H9 (cell line): ENCODE measurements around the gene BLACAT1. TPM values are rescaled to one million over a fixed set of nuclear protein-coding genes. Genes with fewer than 3 reads are reported as not detected.

Experiments
- DNase-seq: peaks from one replicate; pipeline ENCODE4 v3.0.0-alpha.2; 2017
- H2AFZ ChIP-seq: one replicate; pipeline ENCODE4 v1.6.1; 2013; ENCODE audit warnings: mild to moderate bottlenecking, low read length, control low read depth, moderate library complexity
- H2AK5ac ChIP-seq: 2 replicates; pipeline ENCODE4 v1.6.1; 2013; ENCODE audit warnings: low read length, control low read depth, mixed read lengths; ENCODE audit not compliant: insufficient read length
- H2BK120ac ChIP-seq: one replicate; pipeline ENCODE4 v1.6.1; 2013; ENCODE audit warnings: low read depth, mild to moderate bottlenecking, low read length, control low read depth, inconsistent platforms; ENCODE audit not compliant: poor library complexity, severe bottlenecking
- H2BK12ac ChIP-seq: 2 replicates; pipeline ENCODE4 v1.6.1; 2013; ENCODE audit warnings: low read length, control low read depth, mixed read lengths, low read depth; ENCODE audit not compliant: insufficient read length
- H2BK15ac ChIP-seq: 2 replicates; pipeline ENCODE4 v1.6.1; 2013; ENCODE audit warnings: low read depth, low read length, control low read depth
- H2BK20ac ChIP-seq: one replicate; pipeline ENCODE4 v1.6.1; 2013; ENCODE audit warnings: low read depth, mild to moderate bottlenecking, low read length, control low read depth, inconsistent platforms; ENCODE audit not compliant: poor library complexity, severe bottlenecking
- H2BK5ac ChIP-seq: 2 replicates; pipeline ENCODE4 v1.6.1; 2013; ENCODE audit warnings: low read length, control low read depth, mixed read lengths; ENCODE audit not compliant: insufficient read length
- H3K14ac ChIP-seq: 2 replicates; pipeline ENCODE4 v1.6.1; 2013; ENCODE audit warnings: low read length, control low read depth; ENCODE audit not compliant: insufficient read depth
- H3K18ac ChIP-seq: 2 replicates; pipeline ENCODE4 v1.6.1; 2013; ENCODE audit warnings: low read depth, mild to moderate bottlenecking, mixed read lengths, low read length, control low read depth; ENCODE audit not compliant: insufficient read length
- H3K23ac ChIP-seq: 2 replicates; pipeline ENCODE4 v1.6.1; 2013; ENCODE audit warnings: low read length, control low read depth, mixed read lengths, low read depth; ENCODE audit not compliant: insufficient read length
- H3K23me2 ChIP-seq: 2 replicates; pipeline ENCODE4 v1.6.1; 2013; ENCODE audit warnings: low read depth, mild to moderate bottlenecking, mixed read lengths, low read length, control low read depth; ENCODE audit not compliant: insufficient read length, poor library complexity, severe bottlenecking
- H3K27ac ChIP-seq: 2 replicates; pipeline ENCODE4 v1.5.1; 2013; ENCODE audit warnings: low read length, control low read depth, mixed read lengths, low read depth; ENCODE audit not compliant: insufficient read length
- H3K27me3 ChIP-seq: 2 replicates; pipeline ENCODE4 v1.6.1; 2013; ENCODE audit warnings: low read length, control low read depth, inconsistent platforms; ENCODE audit not compliant: insufficient read depth
- H3K4ac ChIP-seq: 2 replicates; pipeline ENCODE4 v1.6.1; 2013; ENCODE audit warnings: low read depth, mild to moderate bottlenecking, control low read depth, inconsistent platforms, low read length, moderate library complexity
- H3K4me1 ChIP-seq: 2 replicates; pipeline ENCODE4 v1.6.1; 2013; ENCODE audit warnings: low read length, control low read depth, inconsistent platforms; ENCODE audit not compliant: insufficient read depth
- H3K4me2 ChIP-seq: 2 replicates; pipeline ENCODE4 v1.6.1; 2013; ENCODE audit warnings: low read length, control low read depth, mixed read lengths; ENCODE audit not compliant: insufficient read length, insufficient read depth
- H3K56ac ChIP-seq: 2 replicates; pipeline ENCODE4 v1.6.1; 2013; ENCODE audit warnings: low read depth, mild to moderate bottlenecking, mixed read lengths, low read length, control low read depth; ENCODE audit not compliant: insufficient read length
- H3K79me1 ChIP-seq: 2 replicates; pipeline ENCODE4 v1.6.1; 2013; ENCODE audit warnings: low read depth, mild to moderate bottlenecking, moderate library complexity, low read length, control low read depth, inconsistent platforms; ENCODE audit not compliant: insufficient read depth, poor library complexity, severe bottlenecking
- H3K79me2 ChIP-seq: 2 replicates; pipeline ENCODE4 v1.6.1; 2013; ENCODE audit warnings: low read length, control low read depth, inconsistent platforms; ENCODE audit not compliant: insufficient read depth
- H3K9ac ChIP-seq: 2 replicates; pipeline ENCODE4 v1.6.1; 2013; ENCODE audit warnings: low read length, control low read depth, mixed read lengths; ENCODE audit not compliant: insufficient read length; ENCODE audit errors: extremely low read depth
- H3K9me3 ChIP-seq: one replicate; pipeline ENCODE4 v1.6.1; 2013; ENCODE audit warnings: low read depth, low read length, inconsistent platforms; ENCODE audit not compliant: control insufficient read depth
- H3T11ph ChIP-seq: one replicate; pipeline ENCODE4 v1.6.1; 2013; ENCODE audit warnings: mild to moderate bottlenecking, low read length, control low read depth, inconsistent platforms
- H4K20me1 ChIP-seq: one replicate; pipeline ENCODE4 v1.6.1; 2013; ENCODE audit not compliant: control insufficient read depth, insufficient read length, insufficient read depth
- H4K5ac ChIP-seq: 2 replicates; pipeline ENCODE4 v1.6.1; 2013; ENCODE audit warnings: low read depth, mild to moderate bottlenecking, mixed read lengths, low read length, control low read depth; ENCODE audit not compliant: insufficient read length
- H4K8ac ChIP-seq: replicated peaks from 2 replicates; pipeline ENCODE4 v1.6.1; 2013; ENCODE audit warnings: low read length, control low read depth, mixed read lengths, low read depth; ENCODE audit not compliant: insufficient read length
- H4K91ac ChIP-seq: 2 replicates; pipeline ENCODE4 v1.6.1; 2013; ENCODE audit warnings: low read depth, mild to moderate bottlenecking, moderate library complexity, mixed read lengths, low read length, control low read depth; ENCODE audit not compliant: insufficient read length
- H3K27ac Mint-ChIP-seq, 3 experiments: 2 replicates in 2 of 3; 3 replicates in 1 of 3; pipeline ENCODE4 v1.8.0; 2020 to 2021; ENCODE audit warnings: mixed read lengths in 3 of 3, mild to moderate bottlenecking in 1 of 3, moderate library complexity in 1 of 3
- H3K27me3 Mint-ChIP-seq: 2 replicates; pipeline ENCODE4 v1.8.0; 2021; ENCODE audit warnings: low read depth, mild to moderate bottlenecking, moderate library complexity, mixed read lengths
- H3K36me3 Mint-ChIP-seq, 3 experiments: 2 replicates in 2 of 3; 3 replicates in 1 of 3; pipeline ENCODE4 v1.8.0; 2020 to 2021; ENCODE audit warnings: low read depth in 3 of 3, mixed read lengths in 3 of 3; ENCODE audit not compliant: insufficient read depth in 1 of 3
- H3K4me1 Mint-ChIP-seq, 2 experiments: 2 replicates each; pipeline ENCODE4 v1.8.0; 2020; ENCODE audit warnings: mixed read lengths in 2 of 2
- H3K4me3 Mint-ChIP-seq, 2 experiments: 2 replicates in 1 of 2; 3 replicates in 1 of 2; pipeline ENCODE4 v1.8.0; 2020 to 2021; ENCODE audit warnings: mild to moderate bottlenecking in 2 of 2, mixed read lengths in 2 of 2, moderate library complexity in 1 of 2
- H3K9me3 Mint-ChIP-seq, 2 experiments: 2 replicates in 1 of 2; 3 replicates in 1 of 2; pipeline ENCODE4 v1.8.0; 2020; ENCODE audit warnings: mild to moderate bottlenecking in 2 of 2, mixed read lengths in 2 of 2, moderate library complexity in 1 of 2
- CTCF ChIP-seq: fragments of 200-600 bp; sonication (generic); conservative IDR thresholded peaks from 3 replicates; pipeline ENCODE4 v1.8.0; 2021; ENCODE audit warnings: antibody characterized with exemption, mild to moderate bottlenecking
- WGBS: extraction: QIAGEN DNeasy Blood & Tissue Kit; methylation state at CpG from one replicate; pipeline ENCODE4 v1.1.7; 2013; ENCODE audit warnings: missing lambda C conversion rate, low lambda C conversion rate, mixed read lengths; ENCODE audit not compliant: insufficient read length; ENCODE audit errors: extremely low coverage; 5-methylcytosine and 5-hydroxymethylcytosine counted together
- total RNA-seq: library from RNA; stranded (reverse); gene quantifications from 2 replicates; pipeline ENCODE4 v1.2.1, GENCODE V29; 2021

BLACAT1 gene
- total RNA-seq, 1 experiment from 2014 or later = 4.0 TPM

DNA sequence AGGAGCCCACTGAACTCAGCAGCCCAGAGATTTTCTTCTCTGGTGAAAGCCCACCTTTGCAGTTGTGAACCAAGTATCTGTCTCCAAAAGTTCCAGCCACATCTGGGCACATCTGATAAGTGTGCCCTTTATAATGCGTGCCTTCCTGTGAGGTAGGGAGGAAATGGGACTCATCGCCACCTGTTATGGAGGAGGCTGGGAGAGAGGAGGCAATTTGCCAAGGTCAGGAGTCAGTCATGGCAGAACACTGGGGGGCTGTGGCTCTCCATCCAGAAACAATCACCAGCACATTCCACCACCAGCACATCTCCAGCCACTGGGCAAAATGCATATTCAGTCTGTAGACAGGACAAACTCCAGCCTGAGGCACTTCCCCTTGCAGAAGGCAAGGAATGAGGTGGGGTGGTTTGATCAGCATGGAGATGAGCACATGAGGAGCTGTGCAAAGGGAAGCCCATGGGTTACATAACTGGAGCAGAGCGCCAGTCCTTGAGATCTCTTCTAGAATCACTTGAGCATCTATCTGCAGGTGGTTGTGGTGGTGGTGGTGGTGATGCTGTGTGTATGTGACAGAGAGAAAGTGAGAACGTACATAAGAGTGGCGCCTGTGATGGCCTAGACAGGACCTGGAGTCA, 19.0 kb downstream of the BLACAT1 start:
- DNase-seq = no peak
- Histone ChIP-seq H3K9ac (no peak overlapping the region), H2AK5ac (no peak overlapping the region), H4K20me1 (no peaks in the 10 kb centered on the region), H3K4me2 (no peak overlapping the region), H2BK20ac (no peak overlapping the region), H2BK12ac (no peak overlapping the region), H2BK120ac (no peak overlapping the region), H3K27ac (no peak overlapping the region), H3K79me1 (no peaks in the 10 kb centered on the region), H4K91ac (no peak overlapping the region), H2BK5ac (no peak overlapping the region), H3K9me3 (no peaks in the 10 kb centered on the region), H3T11ph (no peak overlapping the region), H3K56ac (no peak overlapping the region), H3K4ac (no peak overlapping the region), H4K8ac (no peak overlapping the region), H2AFZ (no peak overlapping the region), H3K14ac (no peak overlapping the region), H3K4me1 (peaks cover 11% of the 10 kb centered on the region; the same call in 1 of the 2 replicates), H4K5ac (no peak overlapping the region), H3K79me2 (no peaks in the 10 kb centered on the region), H3K27me3 (no peaks in the 10 kb centered on the region), H2BK15ac (no peak overlapping the region), H3K18ac (no peak overlapping the region), H3K23ac (no peak overlapping the region), H3K23me2 (no peaks in the 10 kb centered on the region)
- Mint-ChIP-seq H3K4me3 (no peak overlapping the region; a peak in 1 of 5 replicates), H3K27me3 (peaks cover 41% of the 10 kb centered on the region), H3K36me3 (peaks cover 0 to 5% (median 0%) of the 10 kb centered on the region in 3 experiments; a peak in 4 of 7 replicates), H3K27ac (no peak overlapping the region), H3K9me3 (no peaks in the 10 kb centered on the region), H3K4me1 (peaks cover 38 to 56% of the 10 kb centered on the region in 2 experiments)
- TF ChIP-seq CTCF = no peak
- no CpG with 5 or more reads among the region's 5 CpGs for WGBS
